HEK293 (cell line): ENCODE data around the gene HOXA6.

Experiments used
- RBAK ChIP-seq: fragments of 450-650 bp; formaldehyde crosslinking; IDR thresholded peaks from 2 replicates; pipeline ENCODE4 v1.5.1; 2016; ENCODE audit warnings: missing biosample characterization, missing genetic modification characterization
- ZNF274 ChIP-seq, 2 experiments: fragments of 200-500 bp in 1 of 2; fragments of 450-650 bp in 1 of 2; sonication (Bioruptor generic) in 1 of 2; formaldehyde crosslinking in 1 of 2; IDR thresholded peaks; 2 replicates each; pipeline versions ENCODE4 v1.5.1 to v1.6.1; 2014 to 2016; ENCODE audit warnings: borderline replicate concordance in 1 of 2, inconsistent platforms in 1 of 2, low read length in 1 of 2, missing biosample characterization in 1 of 2, missing genetic modification characterization in 1 of 2
- ZNF48 ChIP-seq: fragments of 450-650 bp; formaldehyde crosslinking; IDR thresholded peaks from 2 replicates; pipeline ENCODE4 v1.5.1; 2016; ENCODE audit warnings: missing biosample characterization, missing genetic modification characterization
- ZNF501 ChIP-seq: fragments of 450-650 bp; formaldehyde crosslinking; IDR thresholded peaks from 2 replicates; pipeline ENCODE4 v1.5.1; 2016; ENCODE audit warnings: missing biosample characterization, missing genetic modification characterization
- ZNF776 ChIP-seq: fragments of 450-650 bp; formaldehyde crosslinking; IDR thresholded peaks from 2 replicates; pipeline ENCODE4 v1.5.0; 2017; ENCODE audit warnings: missing biosample characterization, missing genetic modification characterization, borderline replicate concordance
- TF ChIP-seq, protein P1 (sequence below): fragments of 450-650 bp; formaldehyde crosslinking; optimal IDR thresholded peaks from 2 replicates; pipeline ENCODE3; 2016; ENCODE audit warnings: missing biosample characterization, mild to moderate bottlenecking, missing genetic modification characterization
- TF ChIP-seq, protein P2 (sequence below): fragments of 450-650 bp; formaldehyde crosslinking; IDR thresholded peaks from 2 replicates; pipeline ENCODE4 v1.5.1; 2016; ENCODE audit warnings: missing biosample characterization, missing genetic modification characterization
- TF ChIP-seq, protein P3 (sequence below): fragments of 450-650 bp; formaldehyde crosslinking; IDR thresholded peaks from 2 replicates; pipeline ENCODE4 v1.5.1; 2016; ENCODE audit warnings: missing biosample characterization, missing genetic modification characterization
- TF ChIP-seq, protein P4 (sequence below): fragments of 450-650 bp; formaldehyde crosslinking; IDR thresholded peaks from 2 replicates; pipeline ENCODE4 v1.5.1; 2016; ENCODE audit warnings: missing biosample characterization, missing genetic modification characterization
- TF ChIP-seq, protein P5 (sequence below): sonication (generic); formaldehyde crosslinking; IDR thresholded peaks from 2 replicates; pipeline ENCODE4 v1.8.1; 2022; ENCODE audit warnings: mild to moderate bottlenecking, moderate library complexity, missing genetic modification reagents

DNA sequence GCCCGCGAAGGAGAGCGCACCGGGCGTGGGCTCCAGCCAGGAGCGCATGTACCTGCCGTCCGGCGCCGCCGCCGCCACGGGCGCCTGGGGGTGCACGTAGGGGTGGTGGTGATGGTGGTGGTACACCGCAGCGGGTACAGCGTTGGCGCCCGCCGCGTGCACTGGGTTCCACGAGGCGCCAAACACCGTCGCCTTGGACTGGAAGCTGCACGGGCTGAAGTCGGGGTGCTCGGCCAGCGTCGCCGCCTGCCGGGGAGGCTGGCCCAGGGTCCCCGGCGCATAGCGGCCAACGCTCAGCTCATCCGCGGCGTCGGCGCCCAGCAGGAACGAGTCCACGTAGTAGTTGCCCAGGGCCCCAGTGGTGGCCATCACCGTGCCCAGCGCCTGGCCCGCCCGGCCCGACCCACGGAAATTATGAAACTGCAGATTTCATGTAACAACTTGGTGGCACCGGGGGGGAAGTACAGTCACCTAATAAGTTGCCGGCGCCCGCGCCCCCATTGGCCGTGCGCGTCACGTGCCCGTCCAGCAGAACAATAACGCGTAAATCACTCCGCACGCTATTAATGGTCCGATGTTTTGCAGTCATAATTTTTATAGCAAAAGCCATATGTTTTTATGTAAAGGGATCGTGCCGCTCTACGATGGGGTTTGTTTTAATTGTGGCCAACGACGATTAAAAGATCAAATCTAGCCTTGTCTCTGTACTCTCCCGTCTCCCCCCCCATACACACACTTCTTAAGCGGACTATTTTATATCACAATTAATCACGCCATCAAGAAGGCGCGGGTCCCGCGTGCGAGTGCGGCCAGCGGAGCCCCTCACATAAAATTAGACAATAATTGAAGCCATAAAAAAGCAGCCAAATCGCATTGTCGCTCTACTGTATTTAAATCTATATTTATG is 17.8 kb upstream of the HOXA6 start, which contains the start of gene HOXA9:
- TF ChIP-seq, protein P1, sequence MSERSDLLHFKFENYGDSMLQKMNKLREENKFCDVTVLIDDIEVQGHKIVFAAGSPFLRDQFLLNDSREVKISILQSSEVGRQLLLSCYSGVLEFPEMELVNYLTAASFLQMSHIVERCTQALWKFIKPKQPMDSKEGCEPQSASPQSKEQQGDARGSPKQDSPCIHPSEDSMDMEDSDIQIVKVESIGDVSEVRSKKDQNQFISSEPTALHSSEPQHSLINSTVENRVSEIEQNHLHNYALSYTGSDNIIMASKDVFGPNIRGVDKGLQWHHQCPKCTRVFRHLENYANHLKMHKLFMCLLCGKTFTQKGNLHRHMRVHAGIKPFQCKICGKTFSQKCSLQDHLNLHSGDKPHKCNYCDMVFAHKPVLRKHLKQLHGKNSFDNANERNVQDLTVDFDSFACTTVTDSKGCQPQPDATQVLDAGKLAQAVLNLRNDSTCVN (tag by site-specific recombination): peak; percentile 73
- TF ChIP-seq, protein P2, sequence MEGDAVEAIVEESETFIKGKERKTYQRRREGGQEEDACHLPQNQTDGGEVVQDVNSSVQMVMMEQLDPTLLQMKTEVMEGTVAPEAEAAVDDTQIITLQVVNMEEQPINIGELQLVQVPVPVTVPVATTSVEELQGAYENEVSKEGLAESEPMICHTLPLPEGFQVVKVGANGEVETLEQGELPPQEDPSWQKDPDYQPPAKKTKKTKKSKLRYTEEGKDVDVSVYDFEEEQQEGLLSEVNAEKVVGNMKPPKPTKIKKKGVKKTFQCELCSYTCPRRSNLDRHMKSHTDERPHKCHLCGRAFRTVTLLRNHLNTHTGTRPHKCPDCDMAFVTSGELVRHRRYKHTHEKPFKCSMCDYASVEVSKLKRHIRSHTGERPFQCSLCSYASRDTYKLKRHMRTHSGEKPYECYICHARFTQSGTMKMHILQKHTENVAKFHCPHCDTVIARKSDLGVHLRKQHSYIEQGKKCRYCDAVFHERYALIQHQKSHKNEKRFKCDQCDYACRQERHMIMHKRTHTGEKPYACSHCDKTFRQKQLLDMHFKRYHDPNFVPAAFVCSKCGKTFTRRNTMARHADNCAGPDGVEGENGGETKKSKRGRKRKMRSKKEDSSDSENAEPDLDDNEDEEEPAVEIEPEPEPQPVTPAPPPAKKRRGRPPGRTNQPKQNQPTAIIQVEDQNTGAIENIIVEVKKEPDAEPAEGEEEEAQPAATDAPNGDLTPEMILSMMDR (tag by site-specific recombination): peak; percentile 57; the same call in 1 of the 2 replicates
- no peak for TF ChIP-seq ZNF48 (tag by site-specific recombination)
- TF ChIP-seq RBAK (tag by site-specific recombination): no peak
- TF ChIP-seq, protein P3, sequence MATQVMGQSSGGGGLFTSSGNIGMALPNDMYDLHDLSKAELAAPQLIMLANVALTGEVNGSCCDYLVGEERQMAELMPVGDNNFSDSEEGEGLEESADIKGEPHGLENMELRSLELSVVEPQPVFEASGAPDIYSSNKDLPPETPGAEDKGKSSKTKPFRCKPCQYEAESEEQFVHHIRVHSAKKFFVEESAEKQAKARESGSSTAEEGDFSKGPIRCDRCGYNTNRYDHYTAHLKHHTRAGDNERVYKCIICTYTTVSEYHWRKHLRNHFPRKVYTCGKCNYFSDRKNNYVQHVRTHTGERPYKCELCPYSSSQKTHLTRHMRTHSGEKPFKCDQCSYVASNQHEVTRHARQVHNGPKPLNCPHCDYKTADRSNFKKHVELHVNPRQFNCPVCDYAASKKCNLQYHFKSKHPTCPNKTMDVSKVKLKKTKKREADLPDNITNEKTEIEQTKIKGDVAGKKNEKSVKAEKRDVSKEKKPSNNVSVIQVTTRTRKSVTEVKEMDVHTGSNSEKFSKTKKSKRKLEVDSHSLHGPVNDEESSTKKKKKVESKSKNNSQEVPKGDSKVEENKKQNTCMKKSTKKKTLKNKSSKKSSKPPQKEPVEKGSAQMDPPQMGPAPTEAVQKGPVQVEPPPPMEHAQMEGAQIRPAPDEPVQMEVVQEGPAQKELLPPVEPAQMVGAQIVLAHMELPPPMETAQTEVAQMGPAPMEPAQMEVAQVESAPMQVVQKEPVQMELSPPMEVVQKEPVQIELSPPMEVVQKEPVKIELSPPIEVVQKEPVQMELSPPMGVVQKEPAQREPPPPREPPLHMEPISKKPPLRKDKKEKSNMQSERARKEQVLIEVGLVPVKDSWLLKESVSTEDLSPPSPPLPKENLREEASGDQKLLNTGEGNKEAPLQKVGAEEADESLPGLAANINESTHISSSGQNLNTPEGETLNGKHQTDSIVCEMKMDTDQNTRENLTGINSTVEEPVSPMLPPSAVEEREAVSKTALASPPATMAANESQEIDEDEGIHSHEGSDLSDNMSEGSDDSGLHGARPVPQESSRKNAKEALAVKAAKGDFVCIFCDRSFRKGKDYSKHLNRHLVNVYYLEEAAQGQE (tag by site-specific recombination): no peak; the same call in 1 of the 2 replicates
- TF ChIP-seq, protein P4, sequence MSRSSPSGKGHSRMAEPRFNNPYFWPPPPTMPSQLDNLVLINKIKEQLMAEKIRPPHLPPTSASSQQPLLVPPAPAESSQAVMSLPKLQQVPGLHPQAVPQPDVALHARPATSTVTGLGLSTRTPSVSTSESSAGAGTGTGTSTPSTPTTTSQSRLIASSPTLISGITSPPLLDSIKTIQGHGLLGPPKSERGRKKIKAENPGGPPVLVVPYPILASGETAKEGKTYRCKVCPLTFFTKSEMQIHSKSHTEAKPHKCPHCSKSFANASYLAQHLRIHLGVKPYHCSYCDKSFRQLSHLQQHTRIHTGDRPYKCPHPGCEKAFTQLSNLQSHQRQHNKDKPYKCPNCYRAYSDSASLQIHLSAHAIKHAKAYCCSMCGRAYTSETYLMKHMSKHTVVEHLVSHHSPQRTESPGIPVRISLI (tag by site-specific recombination): peak; percentile 75
- TF ChIP-seq, protein P5, sequence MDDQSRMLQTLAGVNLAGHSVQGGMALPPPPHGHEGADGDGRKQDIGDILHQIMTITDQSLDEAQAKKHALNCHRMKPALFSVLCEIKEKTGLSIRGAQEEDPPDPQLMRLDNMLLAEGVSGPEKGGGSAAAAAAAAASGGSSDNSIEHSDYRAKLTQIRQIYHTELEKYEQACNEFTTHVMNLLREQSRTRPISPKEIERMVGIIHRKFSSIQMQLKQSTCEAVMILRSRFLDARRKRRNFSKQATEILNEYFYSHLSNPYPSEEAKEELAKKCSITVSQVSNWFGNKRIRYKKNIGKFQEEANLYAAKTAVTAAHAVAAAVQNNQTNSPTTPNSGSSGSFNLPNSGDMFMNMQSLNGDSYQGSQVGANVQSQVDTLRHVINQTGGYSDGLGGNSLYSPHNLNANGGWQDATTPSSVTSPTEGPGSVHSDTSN (CRISPR knock-in tag): no peak
- TF ChIP-seq ZNF274 (IDR thresholded peaks at IDR 0.05; ENCODE audit: low read length): no peak
- TF ChIP-seq ZNF274 (tag by site-specific recombination; IDR thresholded peaks at IDR 0.05; ENCODE audit: borderline replicate concordance): no peak
- TF ChIP-seq ZNF501: peak; percentile 89
- 0 out of 2 replicates have a peak, but pooled peaks have one; percentile 55 for TF ChIP-seq ZNF776 (tag by site-specific recombination)
